Activated CD4-positive, CD25-positive, alpha-beta regulatory T cell (primary cell): ENCODE measurements around the gene OLR1.
"Not testable (repeated sequence)": the region's sequence is repeated elsewhere in the genome, so short reads cannot be mapped to it uniquely, and the experiment has no call there.

Experiments
- DNase-seq, 4 experiments: peaks; one replicate each; lab custom pipeline; 2025; lab: John Stamatoyannopoulos, UW

OLR1 gene

DNA sequence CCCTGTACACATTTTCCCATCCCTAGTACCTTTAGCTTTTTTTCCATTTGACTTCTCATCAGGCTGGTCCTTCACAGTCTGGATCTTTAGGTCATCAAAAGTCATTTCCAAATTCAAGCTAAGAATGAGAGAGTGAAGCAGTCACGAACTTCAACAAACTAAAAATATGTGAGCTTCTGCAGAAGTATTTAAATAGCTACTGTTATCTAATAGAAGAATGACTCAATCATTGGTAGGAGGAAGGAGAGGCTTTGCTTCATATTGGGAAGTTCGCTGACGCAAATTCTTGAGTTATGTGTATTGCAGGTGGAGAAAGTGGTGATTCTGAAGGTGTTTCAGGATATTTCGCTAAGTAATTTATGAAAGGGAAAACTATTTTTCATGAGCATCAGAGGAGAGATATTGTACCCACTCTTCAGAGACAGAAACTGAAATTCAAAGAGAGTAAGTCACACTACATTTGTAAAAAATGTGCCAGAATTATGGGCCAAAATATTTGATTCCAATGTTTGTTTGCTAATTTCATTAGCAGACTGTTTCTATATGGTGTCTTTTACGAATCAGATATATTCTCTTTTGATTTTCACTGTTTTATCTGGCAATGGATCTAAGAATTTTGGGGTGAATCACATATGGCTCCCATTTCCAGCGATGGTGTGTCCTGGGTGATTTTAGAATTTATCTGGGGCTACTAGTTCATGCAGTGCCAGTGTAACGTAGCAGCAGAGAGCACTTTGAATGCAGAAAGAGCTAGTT is at the start of gene OLR1:
TSS of gene OLR1 (minus strand) at position 160 of the 756 bp plus-strand sequence. CDS start at position 105, 55 bp downstream.
- DNase-seq = no peak

DNA sequence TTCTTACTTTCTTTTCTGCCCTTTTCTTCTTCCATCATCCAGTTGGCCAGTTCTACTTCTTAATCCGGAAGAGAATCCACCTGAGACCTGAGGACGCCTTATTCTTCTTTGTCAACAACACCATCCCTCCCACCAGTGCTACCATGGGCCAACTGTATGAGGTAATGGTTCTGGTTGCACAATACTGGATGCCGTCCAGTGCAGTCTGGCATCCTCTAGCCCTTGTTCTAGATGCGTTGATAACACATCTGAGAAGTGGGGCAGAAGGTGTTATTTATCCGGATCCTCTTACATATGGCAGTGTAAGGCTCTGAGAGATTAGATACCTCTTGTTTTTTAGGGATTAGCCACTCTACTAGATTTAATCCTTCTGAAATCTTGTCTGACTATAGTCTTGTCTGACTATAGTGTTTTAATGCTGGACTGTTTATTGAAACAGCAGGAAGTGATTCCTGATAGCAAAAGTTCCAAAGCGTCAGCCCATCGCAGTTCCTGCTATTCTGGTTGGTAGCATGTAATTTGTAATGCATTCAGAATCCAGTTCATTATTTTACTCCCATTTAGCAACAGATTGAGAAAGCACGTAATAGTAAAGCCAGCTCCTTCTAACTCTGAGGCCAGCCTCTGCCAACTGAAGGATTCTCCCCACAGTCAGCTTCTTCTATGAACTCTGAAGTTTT is 48.6 kb upstream of the OLR1 start:
- DNase-seq = no peak

DNA sequence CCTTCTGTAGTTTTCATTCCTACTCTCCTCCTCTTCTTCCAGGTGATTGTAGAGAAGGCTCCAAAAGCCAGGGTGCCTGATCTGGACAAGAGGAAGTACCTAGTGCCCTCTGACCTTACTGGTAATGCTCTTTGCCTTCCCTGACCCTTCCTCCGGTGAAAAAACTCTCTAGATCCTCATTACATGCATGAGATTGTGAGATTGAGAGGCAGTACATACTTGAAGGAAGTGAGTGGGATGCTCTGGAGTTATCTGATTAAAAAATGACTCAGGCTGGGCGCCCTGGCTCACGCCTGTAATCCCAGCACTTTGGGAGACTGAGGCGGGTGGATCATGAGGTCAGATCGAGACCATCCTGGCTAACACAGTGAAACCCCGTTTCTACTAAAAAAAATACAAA is 46.1 kb upstream of the OLR1 start:
- no peak for DNase-seq

DNA sequence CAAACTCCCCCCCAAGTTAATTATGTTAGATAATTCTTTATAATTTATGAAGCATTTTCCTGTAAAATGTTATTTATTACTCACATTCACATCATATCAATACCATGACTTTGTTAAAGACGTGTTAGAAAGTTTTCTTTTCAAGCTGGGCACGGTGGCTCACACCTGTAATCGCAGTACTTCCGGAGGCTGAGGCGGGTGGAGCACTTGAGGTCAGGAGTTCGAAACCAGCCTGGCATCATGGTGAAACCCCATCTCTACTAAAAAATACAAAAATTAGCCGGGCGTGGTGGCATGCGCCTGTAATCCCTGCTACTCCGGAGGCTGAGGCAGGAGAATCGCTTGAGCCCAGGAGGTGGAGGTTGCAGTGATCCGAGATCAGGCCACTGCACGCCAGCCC is 44.0 kb upstream of the OLR1 start:
- not testable (repeated sequence) for DNase-seq

DNA sequence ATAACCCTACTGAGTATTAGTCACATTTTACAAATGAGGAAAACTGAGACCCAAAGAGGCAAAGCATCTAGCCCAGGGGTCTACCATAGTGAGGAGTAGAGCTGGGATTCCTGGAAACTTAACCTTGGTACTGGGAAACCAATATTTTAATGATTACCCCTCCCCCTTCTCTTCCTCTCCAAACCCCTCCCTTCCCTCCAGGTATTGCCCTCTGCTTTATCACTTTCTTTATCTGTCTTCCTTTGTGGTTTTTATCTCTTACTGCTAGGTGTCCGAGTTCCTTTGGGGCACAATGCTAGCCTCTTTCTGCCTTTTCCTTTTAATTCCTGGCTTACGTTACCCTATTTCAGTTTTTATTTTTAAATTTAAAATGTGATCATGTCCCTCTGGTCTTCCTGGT is 43.5 kb upstream of the OLR1 start:
- no peak for DNase-seq

DNA sequence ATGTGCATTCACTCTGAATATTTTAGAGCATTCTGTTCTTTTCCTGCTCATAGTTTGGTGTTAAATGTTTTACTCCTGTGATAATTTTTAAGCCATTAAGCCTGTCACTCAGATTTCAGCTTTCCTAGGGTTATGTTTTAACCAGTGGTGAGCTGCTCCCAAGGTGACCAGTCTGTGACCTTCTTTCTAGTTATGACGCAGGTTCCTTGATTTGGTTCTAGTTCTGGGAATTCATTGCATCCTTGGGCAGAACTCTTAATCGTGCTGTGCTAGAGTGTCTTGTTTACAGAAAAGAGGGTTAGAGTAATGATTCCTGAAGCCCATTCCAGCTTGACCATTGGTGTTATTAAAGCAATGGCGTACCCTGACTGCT is 42.9 kb upstream of the OLR1 start:
- no peak for DNase-seq

DNA sequence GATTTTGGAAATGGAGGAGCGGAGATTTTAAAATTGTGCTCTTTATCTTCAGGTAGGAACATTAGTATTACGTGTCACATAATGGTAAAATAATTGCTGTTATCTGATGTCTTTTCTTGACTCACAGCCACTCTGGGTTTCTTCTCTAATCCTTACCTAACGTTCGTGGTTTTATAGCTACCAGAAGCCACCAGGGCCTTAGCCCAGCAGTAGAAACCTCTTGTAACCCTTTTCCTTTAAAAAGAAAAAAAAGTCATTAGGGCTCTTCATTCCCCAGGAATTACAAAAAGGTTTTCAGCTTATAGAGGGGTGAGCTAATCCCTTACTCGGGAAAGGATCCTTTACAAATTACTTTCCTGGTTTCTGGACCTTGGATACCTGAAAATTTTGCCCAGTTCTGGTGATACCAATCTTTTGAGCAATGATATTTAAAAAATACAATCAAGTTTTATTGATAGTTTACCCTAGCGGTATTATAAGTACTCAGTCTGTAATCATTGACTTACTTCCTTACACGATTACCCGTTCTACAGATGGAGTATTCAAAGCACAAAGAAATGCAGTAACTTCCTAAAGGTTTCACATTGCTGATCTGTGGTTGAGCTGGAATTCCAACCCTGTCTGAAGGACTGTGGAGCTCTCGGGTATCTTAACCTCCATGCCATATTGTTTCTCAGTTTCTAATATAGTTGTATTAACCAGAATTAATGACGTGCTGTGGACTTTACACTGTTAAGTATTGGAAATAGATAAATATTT is 42.4 kb upstream of the OLR1 start:
- no peak for DNase-seq

DNA sequence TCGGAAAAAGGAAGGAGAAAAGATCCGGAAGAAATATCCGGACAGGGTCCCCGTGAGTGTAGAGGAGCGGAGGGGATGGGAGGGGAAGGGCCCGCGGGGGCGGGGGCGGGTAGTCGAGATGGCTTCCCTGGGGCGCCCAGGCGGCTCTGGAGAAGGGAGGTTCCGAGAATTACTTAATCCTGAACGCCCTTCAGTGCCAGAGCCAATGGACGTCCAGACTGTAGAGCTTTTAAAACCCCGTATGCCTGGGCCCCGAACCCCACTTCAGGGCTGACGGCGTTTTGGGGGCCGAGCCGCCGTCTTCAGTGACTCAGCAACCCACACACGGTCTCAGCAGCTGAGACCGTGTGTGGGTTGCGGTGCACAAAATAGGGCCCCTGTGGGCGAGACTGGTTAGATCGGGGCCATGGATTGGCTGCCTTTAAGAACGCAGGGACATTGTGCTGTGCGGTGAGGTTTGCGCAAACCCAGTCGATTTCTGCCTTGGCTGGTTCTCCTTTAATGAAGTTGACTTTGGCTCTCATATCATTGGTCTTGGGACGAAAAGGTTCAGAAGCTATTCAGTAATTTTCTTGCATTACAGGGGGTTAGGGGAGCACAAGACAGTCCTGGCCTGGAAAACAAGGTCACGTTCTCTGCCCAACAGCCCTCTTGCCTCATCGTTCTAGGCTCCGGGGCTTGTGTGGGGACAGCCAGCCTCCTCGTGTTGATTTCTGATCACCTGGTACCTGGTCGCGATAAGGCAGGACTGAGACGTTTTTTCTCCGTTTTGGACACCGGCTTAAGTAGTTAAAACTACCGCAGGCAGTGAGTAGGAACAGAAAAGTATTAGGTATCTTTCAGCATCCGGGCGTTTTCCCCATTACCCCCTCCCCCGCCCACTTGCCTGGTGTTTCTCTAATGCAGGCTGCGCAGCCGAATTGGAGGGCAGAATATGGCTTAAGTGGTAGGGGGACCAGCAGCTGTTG is 41.5 kb upstream of the OLR1 start:
- peak; percentile 35 to 70 (median 50) for DNase-seq

DNA sequence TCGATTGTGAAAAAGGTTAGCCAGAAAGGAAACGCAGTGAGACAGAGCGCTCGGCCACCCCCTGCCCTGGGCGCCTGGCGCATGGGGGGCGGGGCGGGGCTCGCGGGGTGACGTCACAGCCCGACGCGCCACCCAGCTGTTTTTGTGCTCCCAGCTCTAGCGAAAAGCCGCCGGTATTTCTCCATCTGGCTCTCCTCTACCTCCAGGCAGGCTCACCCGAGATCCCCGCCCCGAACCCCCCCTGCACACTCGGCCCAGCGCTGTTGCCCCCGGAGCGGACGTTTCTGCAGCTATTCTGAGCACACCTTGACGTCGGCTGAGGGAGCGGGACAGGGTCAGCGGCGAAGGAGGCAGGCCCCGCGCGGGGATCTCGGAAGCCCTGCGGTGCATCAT is 40.8 kb upstream of the OLR1 start, which contains the start of gene GABARAPL1:
TSS of gene GABARAPL1 (plus strand) at position 139 of the 393 bp plus-strand sequence. CDS start at position 392, 253 bp downstream.
- peak; percentile 57 to 67 (median 62) for DNase-seq

DNA sequence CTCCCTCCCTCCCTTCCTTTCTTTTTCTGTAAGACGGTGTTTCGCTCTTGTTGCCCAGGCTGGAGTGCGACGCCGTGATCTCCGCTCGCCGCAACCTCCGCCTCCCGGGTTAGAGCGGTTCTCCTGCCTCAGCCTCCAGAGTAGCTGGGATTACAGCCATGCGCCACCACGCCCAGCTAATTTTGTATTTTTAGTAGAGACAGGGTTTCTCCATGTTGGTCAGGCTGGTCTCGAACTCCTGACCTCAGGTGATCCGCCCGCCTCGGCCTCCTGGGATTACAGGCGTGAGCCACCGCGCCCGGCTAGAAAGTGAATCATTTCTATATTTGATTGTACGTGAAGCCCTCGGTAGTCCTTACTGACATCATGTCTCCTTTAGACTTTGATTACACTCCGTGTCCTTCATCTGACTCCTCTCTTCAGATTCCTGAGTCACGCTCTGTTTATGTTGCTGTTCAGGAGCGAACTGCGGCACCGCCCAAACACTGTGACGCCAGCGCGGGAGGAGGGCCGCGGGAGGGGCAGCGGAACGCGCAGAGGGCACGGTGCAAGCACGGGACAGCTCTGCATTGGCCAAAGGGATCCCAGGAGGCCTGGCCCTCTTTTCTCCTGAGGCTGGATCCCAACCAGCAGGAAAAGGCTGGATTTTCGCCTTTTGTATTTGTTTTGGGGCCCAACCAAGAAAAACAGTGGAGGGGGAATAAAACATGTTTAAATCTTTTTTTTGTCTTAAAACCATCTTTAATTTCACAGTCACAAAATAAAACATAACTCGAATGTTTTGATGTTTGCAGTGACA is 40.2 kb upstream of the OLR1 start:
- peak; percentile 62 to 67 (median 64) for DNase-seq

DNA sequence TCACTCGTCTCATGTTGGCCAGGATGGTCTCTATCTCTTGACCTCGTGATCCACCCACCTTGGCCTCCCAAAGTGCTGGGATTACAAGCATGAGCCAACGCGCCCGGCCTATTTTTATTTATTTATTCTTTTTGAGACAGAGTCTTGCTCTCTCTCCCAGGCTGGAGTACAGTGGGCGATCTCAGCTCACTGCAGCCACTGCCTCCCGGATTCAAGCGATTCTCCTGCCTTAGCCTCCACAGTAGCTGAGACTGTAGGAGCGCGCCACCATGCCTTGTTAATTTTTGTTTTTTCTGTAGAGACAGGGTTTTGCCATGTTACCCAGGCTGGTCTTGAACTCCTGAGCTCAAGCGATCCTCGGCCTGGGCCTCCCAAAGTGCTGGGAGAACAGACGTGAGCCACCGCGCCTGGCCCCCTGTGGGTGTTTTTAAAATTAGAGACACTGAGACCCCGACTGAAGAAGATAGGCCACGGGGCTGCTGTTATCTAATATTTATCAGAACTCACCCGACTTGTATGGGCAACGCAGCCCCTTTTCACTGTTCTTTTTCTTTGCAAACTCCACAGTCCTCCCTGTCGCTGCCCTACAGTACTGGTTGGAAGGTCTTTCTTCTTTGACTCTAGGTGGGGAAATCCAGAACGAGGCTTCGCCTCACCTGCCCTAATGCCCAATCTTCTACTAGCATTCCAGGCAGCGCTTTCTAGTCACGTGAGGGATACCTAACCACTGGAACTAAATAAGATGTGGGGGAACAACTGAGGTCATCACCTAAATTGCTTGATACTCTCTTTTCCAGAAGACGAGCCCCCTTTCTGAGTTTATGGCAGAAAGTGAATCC is 39.4 kb upstream of the OLR1 start:
- DNase-seq = no peak

DNA sequence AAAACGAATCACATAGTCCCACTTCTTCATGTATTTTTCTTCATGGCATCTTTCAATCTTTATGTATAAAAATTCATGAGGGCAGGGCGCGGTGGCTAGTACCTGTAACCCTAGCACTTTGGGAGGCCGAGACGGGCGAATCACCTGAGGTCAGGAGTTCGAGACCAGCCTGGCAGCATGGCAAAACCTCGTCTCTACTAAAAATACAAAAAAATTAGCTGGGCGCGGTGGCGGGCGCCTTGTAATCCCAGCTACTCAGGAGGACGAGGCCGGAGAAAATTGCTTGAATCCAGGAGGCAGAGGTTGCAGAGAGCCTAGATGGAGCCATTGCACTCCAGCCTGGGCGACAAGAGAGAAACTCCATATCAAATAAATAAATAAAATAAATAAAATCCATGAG is 38.3 kb upstream of the OLR1 start:
- no peak for DNase-seq

DNA sequence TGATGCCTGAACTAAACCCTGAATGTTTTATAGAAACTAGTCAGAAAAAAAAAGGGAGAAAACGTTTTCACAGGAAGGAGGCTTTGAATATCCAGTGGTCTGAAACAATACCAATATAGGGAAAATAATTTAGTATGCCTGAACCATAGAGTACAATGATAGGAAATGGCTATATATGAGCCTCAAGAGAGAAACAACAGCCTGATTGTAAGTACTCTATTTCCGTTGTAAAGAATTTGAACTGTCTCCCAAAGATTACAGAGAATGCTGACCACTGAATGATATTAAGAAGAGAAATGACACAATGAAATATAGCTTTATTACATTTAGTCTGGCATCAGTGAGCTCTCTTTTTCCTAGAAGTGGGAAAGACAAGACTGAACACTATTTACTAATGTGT is 35.2 kb upstream of the OLR1 start:
- DNase-seq = no peak

DNA sequence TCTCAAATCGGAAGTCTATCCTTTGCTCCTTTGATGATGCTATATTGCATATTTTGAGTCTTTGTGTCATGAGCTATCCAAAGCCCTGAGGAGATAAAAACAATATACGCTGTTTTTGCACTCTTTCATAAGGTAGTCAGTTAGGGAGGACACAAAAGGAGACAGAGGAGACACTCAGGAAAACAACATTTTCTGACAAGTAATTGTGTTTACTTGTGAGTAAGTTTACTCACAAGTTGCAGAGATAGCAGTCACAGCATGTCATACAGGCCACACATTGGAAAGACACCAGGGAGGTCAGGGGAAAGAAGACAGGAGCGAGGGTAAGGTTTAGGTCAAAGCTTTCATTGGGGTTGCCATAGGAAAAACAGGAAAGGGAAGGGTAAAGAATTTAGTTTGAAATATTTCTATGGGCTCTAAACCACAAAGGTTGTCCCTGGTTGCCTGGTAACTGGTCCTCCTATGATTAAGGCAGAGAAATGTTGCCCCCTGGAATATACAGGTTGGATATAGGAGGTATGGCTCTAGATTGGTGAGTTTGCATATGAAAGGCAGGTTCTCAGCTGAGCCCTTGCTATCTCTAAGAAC is 33.4 kb upstream of the OLR1 start:
- no peak for DNase-seq

DNA sequence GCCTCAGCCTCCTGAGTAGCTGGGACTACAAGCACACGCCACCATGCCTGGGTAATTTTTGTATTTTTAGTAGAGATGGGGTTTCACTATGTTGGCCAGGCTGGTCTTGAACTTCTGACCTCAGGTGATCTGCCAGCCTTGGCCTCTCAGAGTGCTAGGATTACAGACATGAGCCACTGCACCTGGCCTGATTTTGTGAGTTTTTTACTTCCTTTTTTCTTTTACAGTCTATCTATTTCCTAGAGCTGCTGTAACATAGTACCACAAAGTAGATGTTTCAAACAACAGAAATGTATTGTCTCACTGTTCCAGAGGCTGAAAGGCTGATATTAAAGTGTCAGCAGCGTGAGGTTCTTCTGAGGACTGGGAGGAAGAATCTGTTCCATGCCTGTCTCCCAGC is 32.6 kb upstream of the OLR1 start:
- DNase-seq = not testable (repeated sequence)

DNA sequence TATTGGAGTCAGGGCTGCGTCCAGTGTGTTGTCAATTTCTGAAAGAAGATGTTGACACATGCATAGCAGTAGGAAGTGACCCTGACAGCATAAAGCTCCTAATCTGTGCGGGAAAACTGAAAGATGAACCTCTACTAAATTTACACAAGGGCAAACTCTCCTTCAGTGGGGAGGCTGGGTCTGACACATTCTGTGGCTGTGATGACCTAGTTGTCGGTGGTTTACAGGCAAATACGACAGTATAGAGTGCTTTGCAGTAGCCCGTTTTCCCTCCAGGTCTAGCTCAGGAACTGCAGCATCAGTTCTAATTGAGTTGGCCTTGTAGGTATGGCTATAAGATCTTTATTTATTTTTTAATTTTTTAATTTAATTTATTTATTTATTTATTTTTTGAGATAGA is 25.9 kb upstream of the OLR1 start:
- no peak for DNase-seq

DNA sequence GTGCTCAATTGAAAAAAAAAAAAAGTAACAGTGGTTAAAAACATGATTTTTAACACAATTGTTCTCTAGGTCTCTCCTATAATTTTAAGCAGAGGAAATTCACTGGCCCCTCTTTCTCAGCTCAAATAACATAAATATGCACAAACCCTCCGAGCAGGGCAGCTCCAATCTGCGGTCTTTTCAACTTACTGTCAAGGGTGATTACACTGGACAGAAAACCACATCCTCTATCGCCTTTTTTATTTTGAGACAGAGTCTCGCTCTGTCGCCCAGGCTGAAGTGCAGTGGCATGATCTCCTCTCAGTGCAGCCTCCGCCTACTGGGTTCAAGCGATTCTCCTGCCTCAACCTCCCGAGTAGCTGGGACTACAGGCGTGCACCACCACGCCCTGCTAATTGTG is 24.3 kb upstream of the OLR1 start:
- DNase-seq = no peak

DNA sequence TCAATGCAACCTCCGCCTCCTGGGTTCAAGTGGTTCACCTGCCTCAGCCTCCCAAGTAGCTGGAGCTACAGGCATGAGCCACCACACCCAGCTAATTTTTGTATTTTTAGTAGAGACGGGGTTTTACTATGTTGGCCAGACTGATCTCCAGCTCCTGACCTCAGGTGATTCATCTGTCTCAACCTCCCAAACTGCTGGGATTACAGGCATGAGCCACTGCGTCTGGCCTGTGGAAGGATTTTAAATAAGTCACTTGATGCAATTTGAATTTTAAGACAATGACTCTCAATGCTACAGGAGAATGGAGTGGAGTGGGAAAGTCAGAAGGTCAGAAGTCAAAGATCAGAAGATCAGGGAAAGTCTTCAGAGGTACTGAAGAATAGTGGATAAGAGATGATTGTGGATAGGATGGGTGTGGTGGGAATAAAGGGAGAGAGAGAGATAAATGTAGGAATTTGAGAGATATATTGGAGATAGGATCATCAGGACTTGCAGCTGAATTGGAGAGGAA is 22.3 kb upstream of the OLR1 start:
- no peak for DNase-seq

DNA sequence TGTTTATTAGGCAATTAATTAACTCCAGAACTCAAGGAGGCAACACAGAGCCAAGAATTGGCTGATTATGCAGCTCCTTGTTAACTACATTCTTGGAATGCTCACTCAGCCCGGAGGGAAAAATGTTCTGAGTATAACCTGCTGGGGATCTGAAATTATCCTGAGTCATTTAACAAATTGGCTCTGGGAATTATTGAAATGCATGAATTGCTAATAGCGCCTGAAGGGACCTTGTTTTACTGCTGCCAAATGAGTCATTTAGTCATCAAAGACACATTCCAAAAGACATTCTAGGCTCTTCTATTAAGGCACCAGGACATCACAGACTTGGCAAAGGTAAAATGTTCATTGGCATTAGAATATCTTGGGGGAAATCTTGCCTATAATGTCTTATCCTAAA is 19.9 kb upstream of the OLR1 start:
- DNase-seq = no peak
